Natural killer cell (primary cell): ENCODE measurements around the gene TRIM52. TPM values are rescaled to one million over a fixed set of nuclear protein-coding genes. Genes with fewer than 3 reads are reported as not detected.
"Not testable (repeated sequence)": the region's sequence is repeated elsewhere in the genome, so short reads cannot be mapped to it uniquely, and the experiment has no call there.

Experiments
- ATAC-seq, 3 donors: fragments of 150-1000 bp in 2 of 3; fragments of 200-7000 bp in 1 of 3; cut with Tn5 transposase; 1 replicate in 1 of 3; 2 replicates in 2 of 3; pipeline ENCODE4 v1.10.0; 2021; ENCODE audit warnings: mild to moderate bottlenecking in 2 of 3, moderate library complexity in 2 of 3
- DNase-seq, 2 donors: peaks; one replicate each; pipeline versions ENCODE4 v3.0.0 to v3.0.0-alpha.2; 2013 to 2021; ENCODE audit warnings: mixed read lengths in 1 of 2
- H3K27ac ChIP-seq: one replicate; pipeline ENCODE4 v1.5.1; 2013; ENCODE audit warnings: mild to moderate bottlenecking, low read length
- H3K27me3 ChIP-seq: one replicate; pipeline ENCODE4 v1.6.1; 2013; ENCODE audit warnings: low read length; ENCODE audit not compliant: control insufficient read depth, insufficient read depth
- H3K36me3 ChIP-seq: one replicate; pipeline ENCODE4 v1.6.1; 2013; ENCODE audit warnings: low read length; ENCODE audit not compliant: control insufficient read depth, insufficient read depth
- H3K4me1 ChIP-seq: one replicate; pipeline ENCODE4 v1.6.1; 2013; ENCODE audit warnings: low read length; ENCODE audit not compliant: control insufficient read depth, insufficient read depth
- H3K4me3 ChIP-seq: one replicate; pipeline ENCODE4 v1.5.1; 2013; ENCODE audit warnings: low read length
- H3K9me3 ChIP-seq: one replicate; pipeline ENCODE4 v1.6.1; 2013; ENCODE audit warnings: low read length; ENCODE audit not compliant: control insufficient read depth, insufficient read depth
- H3K27ac Mint-ChIP-seq, 2 donors: one replicate each; pipeline ENCODE4 v1.8.0; 2022; ENCODE audit warnings: mild to moderate bottlenecking in 2 of 2, mixed read lengths in 2 of 2, moderate library complexity in 1 of 2
- H3K27me3 Mint-ChIP-seq, 2 donors: one replicate each; pipeline ENCODE4 v1.8.0; 2022; ENCODE audit warnings: low read depth in 2 of 2, mixed read lengths in 2 of 2
- H3K36me3 Mint-ChIP-seq: one replicate; pipeline ENCODE4 v1.8.0; 2022; ENCODE audit warnings: mixed read lengths
- H3K4me1 Mint-ChIP-seq, 2 donors: one replicate each; pipeline ENCODE4 v1.8.0; 2022; ENCODE audit warnings: mixed read lengths in 2 of 2
- H3K4me3 Mint-ChIP-seq: one replicate; pipeline ENCODE4 v1.8.0; 2022; ENCODE audit warnings: mild to moderate bottlenecking, moderate library complexity, mixed read lengths
- H3K9me3 Mint-ChIP-seq, 2 donors: one replicate each; pipeline ENCODE4 v1.8.0; 2022; ENCODE audit warnings: mixed read lengths in 2 of 2
- CTCF ChIP-seq: fragments of 200-600 bp; IDR thresholded peaks from one replicate; pipeline ENCODE4 v1.8.0; 2022; ENCODE audit warnings: antibody characterized with exemption
- WGBS: methylation state at CpG from one replicate; pipeline ENCODE4 v1.1.7; 2013; ENCODE audit warnings: missing lambda C conversion rate; ENCODE audit not compliant: insufficient coverage; 5-methylcytosine and 5-hydroxymethylcytosine counted together
- intact Hi-C: fragments of 100-400 bp; cut with micrococcal nuclease; formaldehyde crosslinking; loops from one replicate; pipeline ENCODE4 v1.14.2; 2022
- total RNA-seq, 4 donors: library from RNA; stranded (reverse); fragments of 120-200 nt in 1 of 4; gene quantifications; one replicate each; pipeline versions ENCODE4 v1.2.3 to v1.2.4, GENCODE V29; 2013 to 2022

Gene TRIM52
- total RNA-seq, 3 donors from 2014 or later (not counting 1 experiment from before 2014, with no cell fraction given): 43.4 to 60.0 (median 44.4) TPM

DNA sequence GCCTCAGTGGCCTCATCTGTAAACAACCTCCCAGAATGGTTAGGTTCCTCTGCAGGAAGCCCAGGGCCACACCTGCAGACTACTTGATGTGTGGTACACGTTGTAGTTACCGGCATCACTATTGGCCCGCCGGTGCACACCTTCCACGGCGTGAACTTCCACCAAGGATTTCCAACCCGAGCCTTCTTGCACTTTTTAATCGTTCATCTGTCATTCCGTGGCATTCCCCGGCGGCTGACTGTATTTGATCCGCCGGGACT, 43.2 kb downstream of the TRIM52 start:
- intact Hi-C loops: loop anchor here (1.0 kb wide), 2 partner anchors 10 to 29 kb away; no protein-coding TSS in a partner anchor
- Mint-ChIP-seq H3K36me3 (peaks cover 6% of the 10 kb centered on the region), H3K4me1 (peaks cover 50 to 56% of the 10 kb centered on the region in 2 donors), H3K4me3 (peak overlapping the region; percentile 94), H3K27ac (peak overlapping the region; percentile 93 to 99), H3K9me3 (no peaks in the 10 kb centered on the region), H3K27me3 (peaks cover 2 to 9% of the 10 kb centered on the region in 2 donors)
- peak overlapping the region; percentile 61 for H3K4me3 ChIP-seq
- no peaks in the 10 kb centered on the region for H3K9me3 ChIP-seq
- peak; percentile 3 to 15 (median 5) for ATAC-seq
- H3K27ac ChIP-seq: peak overlapping the region; percentile 71
- no peaks in the 10 kb centered on the region for H3K27me3 ChIP-seq
- no peak for TF ChIP-seq CTCF
- peaks cover 58% of the 10 kb centered on the region for H3K4me1 ChIP-seq
- DNase-seq: peak; percentile 39 to 74
- no peaks in the 10 kb centered on the region for H3K36me3 ChIP-seq
- 4% methylated on average over 13 of the region's 13 CpGs for WGBS

DNA sequence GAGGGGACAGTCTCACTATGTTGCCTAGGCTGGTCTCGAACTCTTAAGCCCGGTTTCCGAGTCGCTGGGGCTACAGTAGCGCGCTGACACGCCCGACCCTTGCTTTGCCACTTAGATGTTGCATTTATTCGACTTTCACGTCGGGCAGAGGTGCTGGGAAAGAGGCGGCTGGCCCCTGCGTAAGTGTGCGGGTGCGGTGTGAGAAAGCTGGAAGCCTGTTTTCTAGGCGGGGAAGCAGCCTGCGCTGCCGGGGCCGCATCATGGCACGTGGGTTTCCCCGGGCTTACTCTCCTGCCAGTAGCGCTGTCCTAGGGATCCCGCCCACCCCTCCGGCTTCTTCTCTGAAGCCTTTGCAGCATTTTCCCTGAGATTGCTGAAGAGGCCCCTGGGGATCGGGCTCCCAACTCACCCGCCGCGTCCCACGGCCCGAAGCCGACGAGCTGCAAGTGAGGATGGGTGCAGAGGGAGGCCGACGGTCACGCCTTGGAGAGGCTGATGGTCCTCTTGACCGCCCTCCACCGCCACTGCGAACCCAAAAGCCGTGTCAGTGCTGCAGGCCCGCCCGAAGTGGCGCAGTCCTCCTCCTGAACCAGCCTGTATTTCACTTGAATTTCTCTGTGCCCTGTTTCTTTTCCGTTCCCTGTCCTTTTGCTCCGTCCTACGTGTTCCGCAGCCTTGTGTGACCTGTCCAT, 43.7 kb downstream of the TRIM52 start:
- peak overlapping the region; percentile 94 for H3K4me3 Mint-ChIP-seq
- Histone ChIP-seq H3K27me3 (no peaks in the 10 kb centered on the region), H3K4me3 (peak overlapping the region; percentile 61), H3K9me3 (no peaks in the 10 kb centered on the region), H3K27ac (peak overlapping the region; percentile 71), H3K4me1 (peaks cover 53% of the 10 kb centered on the region), H3K36me3 (no peaks in the 10 kb centered on the region)
- DNase-seq (peak; percentile 67 to 84), ATAC-seq (peak; percentile 46 to 73 (median 51))
- no peak for TF ChIP-seq CTCF
- peaks cover 6% of the 10 kb centered on the region for H3K36me3 Mint-ChIP-seq
- no peaks in the 10 kb centered on the region for H3K9me3 Mint-ChIP-seq
- H3K27ac Mint-ChIP-seq: peak overlapping the region; percentile 93 to 99
- peaks cover 1 to 9% of the 10 kb centered on the region in 2 donors for H3K27me3 Mint-ChIP-seq
- WGBS: 1% methylated on average over 46 of the region's 46 CpGs
- H3K4me1 Mint-ChIP-seq: peaks cover 45 to 52% of the 10 kb centered on the region in 2 donors
- intact Hi-C loops: loop anchor here (1.0 kb wide), 1 partner anchor 29 kb away; no protein-coding TSS in a partner anchor

DNA sequence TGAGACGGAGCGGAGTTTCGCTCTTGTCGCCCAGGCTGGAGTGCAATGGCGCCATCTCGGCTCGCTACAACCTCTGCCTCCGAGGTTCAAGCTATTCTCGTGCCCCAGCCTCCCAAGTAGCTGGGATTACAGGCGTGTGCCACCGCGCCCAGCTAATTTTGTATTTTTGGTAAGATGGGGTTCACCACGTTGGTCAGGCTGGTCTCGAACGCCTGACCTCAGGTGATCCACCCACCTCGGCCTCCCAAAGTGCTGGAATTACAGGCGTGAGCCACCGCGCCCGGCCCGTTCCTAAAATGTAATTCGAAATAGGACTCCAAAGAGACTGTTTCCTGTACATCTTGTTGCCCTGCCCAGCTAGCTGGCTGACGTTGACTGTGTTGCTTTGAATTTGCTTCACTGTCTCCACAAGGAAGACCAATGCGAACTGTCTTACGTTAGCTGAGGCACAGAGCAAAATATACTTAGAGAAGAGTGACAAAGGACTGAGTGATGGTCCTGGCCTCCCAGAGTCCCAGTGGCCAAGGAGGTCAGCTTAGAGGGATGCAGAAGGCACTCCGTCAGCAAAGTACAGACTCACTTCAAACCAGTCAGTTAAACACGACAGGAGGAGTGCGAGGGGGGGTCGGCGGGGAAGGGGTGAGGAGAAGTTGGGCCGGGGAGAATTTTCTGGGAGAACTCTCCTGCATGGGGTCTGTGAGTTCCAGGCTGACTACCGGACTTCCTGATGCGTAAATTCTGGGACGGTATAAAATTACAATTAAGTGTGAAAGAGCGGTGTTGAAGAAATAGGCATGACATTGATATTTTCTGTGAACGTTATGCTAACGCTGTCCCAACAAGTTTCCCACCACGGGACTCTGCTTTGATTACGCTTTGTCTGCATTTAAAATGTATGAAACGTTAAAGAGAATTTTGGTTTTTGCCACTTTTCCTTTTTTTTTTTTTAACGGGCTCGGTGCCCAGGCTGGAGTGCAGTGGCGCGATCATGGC, 44.6 kb downstream of the TRIM52 start:
- H3K27ac ChIP-seq: peak overlapping the region; percentile 16
- DNase-seq (peak; percentile 28 to 64), ATAC-seq (peak in 2 of 3 donors; percentile 26 to 34)
- 29% methylated on average over 42 of the region's 44 CpGs for WGBS
- H3K27ac Mint-ChIP-seq: peak overlapping the region; percentile 93 to 99
- H3K4me3 ChIP-seq: peak overlapping the region; percentile 61
- H3K9me3 ChIP-seq: no peaks in the 10 kb centered on the region
- H3K27me3 Mint-ChIP-seq: peaks cover 0 to 9% of the 10 kb centered on the region in 2 donors
- peaks cover 44% of the 10 kb centered on the region for H3K4me1 ChIP-seq
- no peaks in the 10 kb centered on the region for H3K9me3 Mint-ChIP-seq
- peaks cover 35 to 42% of the 10 kb centered on the region in 2 donors for H3K4me1 Mint-ChIP-seq
- H3K36me3 ChIP-seq: no peaks in the 10 kb centered on the region
- no peaks in the 10 kb centered on the region for H3K36me3 Mint-ChIP-seq
- intact Hi-C loops: no loop called here
- TF ChIP-seq CTCF: no peak
- peak overlapping the region; percentile 90 for H3K4me3 Mint-ChIP-seq
- no peaks in the 10 kb centered on the region for H3K27me3 ChIP-seq

DNA sequence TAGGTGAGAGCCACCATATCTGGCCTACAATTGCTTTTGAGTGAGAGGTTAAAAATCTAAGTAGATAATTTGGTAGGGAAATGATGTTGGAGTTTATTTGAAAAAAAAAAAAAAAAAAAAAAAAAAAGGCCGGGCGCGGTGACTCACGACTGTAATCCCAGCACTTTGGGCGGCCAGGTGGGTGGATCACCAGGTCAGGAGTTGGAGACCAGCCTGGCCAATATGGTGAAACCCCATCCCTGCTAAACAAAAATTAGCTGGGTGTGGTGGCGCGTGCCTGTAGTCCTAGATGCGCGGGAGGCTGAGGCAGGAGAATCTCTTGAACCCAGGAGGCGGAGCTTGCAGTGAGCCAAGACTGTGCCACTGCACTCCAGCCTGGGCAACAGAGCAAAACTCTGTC, 46.7 kb downstream of the TRIM52 start:
- H3K4me3 ChIP-seq, H3K27me3 ChIP-seq, H3K36me3 ChIP-seq, ATAC-seq, H3K27ac Mint-ChIP-seq, H3K9me3 Mint-ChIP-seq, H3K9me3 ChIP-seq, intact Hi-C loops, H3K27ac ChIP-seq, H3K36me3 Mint-ChIP-seq, DNase-seq, H3K27me3 Mint-ChIP-seq: not testable (repeated sequence)
- WGBS: 94% methylated on average over 10 of the region's 10 CpGs
- H3K4me1 Mint-ChIP-seq: peaks cover 21 to 24% of the 10 kb centered on the region in 2 donors
- H3K4me1 ChIP-seq: peaks cover 30% of the 10 kb centered on the region
- H3K4me3 Mint-ChIP-seq: peak overlapping the region; percentile 40
